Breast epithelium (tissue), 3 donors: ENCODE results near the gene HLA-B.

Experiments used
- POLR2AphosphoS5 ChIP-seq, 3 donors: sonication (generic); formaldehyde crosslinking; IDR thresholded peaks; one replicate each; pipeline ENCODE4 v1.6.1; 2017; ENCODE audit warnings: antibody characterized with exemption in 3 of 3
- TF ChIP-seq, protein P1 (sequence below), 3 donors: fragments of 450-650 bp; IDR thresholded peaks; one replicate each; pipeline ENCODE4 v1.5.1; 2016 to 2017; ENCODE audit warnings: antibody characterized with exemption in 3 of 3, mild to moderate bottlenecking in 3 of 3, moderate library complexity in 3 of 3

- TF ChIP-seq, protein P1, sequence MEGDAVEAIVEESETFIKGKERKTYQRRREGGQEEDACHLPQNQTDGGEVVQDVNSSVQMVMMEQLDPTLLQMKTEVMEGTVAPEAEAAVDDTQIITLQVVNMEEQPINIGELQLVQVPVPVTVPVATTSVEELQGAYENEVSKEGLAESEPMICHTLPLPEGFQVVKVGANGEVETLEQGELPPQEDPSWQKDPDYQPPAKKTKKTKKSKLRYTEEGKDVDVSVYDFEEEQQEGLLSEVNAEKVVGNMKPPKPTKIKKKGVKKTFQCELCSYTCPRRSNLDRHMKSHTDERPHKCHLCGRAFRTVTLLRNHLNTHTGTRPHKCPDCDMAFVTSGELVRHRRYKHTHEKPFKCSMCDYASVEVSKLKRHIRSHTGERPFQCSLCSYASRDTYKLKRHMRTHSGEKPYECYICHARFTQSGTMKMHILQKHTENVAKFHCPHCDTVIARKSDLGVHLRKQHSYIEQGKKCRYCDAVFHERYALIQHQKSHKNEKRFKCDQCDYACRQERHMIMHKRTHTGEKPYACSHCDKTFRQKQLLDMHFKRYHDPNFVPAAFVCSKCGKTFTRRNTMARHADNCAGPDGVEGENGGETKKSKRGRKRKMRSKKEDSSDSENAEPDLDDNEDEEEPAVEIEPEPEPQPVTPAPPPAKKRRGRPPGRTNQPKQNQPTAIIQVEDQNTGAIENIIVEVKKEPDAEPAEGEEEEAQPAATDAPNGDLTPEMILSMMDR (IDR thresholded peaks at IDR 0.05), result no peak
- no peak for TF ChIP-seq POLR2AphosphoS5 (IDR thresholded peaks at IDR 0.05)
Measured at GRCh38 chr6:31356216-31356945, 598 bp downstream of the HLA-B start.
